ENCODE data around the gene TEX35.
"Not testable (repeated sequence)": the region's sequence is repeated elsewhere in the genome, so short reads cannot be mapped to it uniquely, and the experiment has no call there.

The TEX35 gene

DNA sequence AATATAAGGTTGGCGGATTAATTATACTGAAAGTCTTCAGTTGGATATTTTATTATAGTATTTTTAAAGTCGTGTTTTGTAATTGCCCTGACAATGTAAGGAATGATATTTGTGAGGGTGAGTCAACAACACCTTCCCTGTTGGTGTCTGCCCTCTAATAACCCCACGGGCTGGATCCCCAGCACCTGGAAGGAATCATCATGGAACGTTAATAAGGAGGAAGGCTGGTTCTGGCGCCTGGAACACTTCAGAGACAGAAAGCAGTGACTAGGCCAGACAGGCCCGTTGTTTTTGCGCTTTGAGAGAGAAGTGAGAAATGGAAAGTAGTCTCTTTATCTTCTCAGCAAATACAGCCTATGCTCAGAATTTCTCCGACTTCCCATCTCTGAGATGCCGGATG is 31.6 kb downstream of the TEX35 start:
- no peak for DNase-seq

DNA sequence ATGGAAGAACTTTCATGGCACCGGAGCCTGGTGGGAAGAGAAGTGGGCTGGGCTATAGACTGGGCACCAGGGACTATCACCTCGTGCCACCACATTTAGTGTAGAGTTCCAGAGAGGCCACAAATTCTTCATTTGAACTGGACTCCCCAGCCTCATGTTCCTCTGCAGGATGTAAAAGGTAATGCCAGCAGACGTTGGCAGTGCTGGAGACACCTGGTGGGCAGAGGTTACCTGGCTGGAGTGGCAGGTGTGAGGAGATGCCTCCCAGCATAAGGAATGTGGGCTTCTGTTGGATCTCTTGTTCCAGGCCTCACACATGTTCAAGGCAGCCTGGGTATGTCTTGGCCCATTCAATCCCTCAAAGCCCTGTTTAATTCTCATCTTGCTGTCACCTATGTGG is 35.2 kb downstream of the TEX35 start:
- DNase-seq: no peak

DNA sequence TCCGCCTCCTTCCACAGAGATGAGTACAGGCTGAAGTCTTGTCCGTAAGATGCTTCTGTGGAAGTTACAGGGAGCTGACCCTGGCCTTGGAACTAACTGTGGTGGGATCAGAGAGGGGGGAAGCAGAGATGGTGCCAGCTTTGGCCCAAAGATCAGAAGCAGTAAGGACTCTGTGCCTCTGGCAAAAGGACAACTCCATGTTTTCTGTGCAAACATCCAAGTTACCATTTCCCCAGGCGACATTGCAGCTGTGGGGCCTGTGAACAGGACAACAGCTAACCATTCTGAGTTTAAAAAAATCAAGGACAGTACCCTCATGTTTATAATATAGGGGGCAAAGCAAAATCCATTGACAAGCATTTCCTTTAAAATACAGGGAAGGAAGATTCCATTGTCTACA is 38.4 kb downstream of the TEX35 start:
- no peak for DNase-seq

DNA sequence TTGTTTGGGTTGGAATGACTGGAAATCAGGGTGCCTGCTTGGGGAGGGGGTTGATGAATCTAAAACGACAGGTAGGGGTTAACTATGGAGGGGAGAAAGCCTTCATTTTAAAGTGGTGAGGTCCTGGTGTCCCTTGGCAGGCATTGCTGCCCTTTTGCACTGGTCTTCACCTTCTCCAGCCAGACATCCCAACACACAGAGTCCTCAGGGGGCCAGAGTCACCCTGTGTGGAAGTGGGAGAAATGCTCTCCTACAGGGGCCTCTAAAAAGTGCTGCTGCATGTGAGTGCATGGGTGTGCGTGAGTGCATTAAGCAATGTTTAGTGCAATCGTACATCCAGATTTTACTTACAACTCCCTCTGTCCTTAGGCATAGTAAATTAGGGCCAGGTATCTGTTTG is 39.0 kb downstream of the TEX35 start:
- no peak for DNase-seq

DNA sequence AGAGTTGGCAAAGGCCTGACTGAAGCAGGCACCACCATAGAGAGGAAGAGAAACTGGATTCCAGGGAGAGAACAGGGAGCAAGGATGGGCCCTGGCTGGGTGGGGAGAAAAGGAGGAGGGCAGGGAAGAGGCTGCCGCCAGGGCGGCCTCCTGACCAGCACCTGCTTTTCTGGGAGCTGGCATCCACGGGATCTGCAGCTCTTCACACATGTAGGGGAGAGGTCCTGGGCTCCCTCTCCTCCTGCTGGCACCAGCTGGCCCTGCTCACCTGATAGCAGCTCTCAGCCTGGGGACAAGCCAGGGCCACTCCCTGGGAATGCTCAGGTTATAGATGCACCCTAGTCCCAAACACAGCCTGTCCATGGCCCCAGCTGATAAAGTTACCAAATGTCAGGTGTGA is 39.9 kb downstream of the TEX35 start:
- no peak for DNase-seq

DNA sequence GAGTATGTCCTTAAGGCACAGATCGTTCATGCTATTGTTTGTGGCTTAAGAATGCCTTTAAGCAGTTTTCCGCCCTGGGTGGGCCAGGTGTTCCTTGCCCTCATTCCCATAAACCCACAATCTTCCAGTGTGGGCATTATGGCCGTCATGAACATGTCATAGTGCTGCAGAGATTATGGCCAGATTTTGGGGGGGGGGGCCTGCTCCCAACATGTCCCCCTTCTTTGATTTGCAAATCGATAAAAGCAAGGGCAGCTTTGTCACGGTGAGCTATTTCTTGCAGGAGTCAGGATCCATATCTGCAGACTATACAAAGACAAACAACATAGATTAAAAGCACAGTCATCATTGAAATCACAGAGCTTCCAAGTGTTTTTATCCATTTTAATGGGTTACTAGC is 41.4 kb downstream of the TEX35 start:
- not testable (repeated sequence) for DNase-seq

DNA sequence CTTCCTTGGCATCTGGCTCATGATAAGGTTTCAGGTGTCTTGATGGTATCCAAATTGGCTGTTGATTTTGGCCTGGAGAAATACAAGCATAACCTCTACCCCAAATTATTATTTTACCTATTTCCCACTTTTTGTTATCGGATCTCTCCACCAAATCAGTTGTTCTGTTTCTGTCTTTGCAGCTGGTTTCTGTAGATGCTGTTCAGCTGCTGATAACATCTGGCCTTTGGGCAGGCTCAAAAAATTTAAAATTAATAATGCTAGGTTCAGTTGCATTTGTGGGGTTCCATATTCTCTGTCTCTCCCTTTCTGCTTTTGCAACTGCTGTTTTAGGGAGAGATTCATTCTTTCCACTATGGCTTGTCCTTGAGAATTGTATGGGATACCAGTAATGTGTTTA is 42.7 kb downstream of the TEX35 start:
- DNase-seq: not testable (repeated sequence)

DNA sequence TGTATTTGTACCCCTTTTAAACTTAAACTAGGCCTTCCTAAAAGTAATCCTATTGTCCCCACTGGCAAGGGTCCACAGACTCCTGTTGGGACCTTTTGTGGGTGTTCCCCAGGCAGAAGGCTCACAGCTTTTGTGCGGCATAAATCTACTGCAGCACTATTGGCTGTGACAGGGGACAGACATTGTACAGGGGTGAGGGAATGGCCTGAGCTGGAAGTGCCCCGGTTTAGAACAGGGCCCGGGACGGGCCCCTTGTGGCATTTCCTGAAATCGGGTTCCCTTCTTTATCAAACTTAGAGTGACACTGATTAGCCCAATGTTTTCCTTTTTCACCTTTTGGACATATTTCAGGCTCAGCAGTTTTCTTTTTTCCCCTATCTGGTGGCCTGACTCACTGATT is 45.9 kb downstream of the TEX35 start:
- DNase-seq: not testable (repeated sequence)

DNA sequence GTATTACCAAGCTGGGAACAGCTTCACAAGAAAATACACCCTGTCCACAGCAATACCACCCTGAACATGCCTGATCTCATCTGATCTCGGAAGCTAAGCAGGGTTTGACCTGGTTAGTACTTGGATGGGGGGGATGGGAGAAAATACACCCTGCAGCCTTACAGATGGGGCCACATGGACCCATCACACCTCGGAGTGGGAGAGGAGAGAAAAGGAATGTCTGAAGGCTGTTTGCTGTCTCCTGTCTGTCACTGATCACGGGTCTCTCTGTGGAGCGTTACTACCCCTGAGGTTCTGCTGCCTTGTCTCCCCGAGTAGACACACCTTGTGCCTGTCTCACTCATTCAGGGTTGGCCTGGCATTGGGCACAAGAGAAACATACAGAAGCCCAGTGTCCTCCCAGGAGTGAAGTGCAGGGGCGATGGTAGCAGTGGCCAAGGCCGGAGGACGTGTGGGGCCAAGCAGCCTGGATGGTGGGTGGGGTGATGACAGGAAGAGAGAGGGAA is 48.0 kb downstream of the TEX35 start:
- DNase-seq: no peak

DNA sequence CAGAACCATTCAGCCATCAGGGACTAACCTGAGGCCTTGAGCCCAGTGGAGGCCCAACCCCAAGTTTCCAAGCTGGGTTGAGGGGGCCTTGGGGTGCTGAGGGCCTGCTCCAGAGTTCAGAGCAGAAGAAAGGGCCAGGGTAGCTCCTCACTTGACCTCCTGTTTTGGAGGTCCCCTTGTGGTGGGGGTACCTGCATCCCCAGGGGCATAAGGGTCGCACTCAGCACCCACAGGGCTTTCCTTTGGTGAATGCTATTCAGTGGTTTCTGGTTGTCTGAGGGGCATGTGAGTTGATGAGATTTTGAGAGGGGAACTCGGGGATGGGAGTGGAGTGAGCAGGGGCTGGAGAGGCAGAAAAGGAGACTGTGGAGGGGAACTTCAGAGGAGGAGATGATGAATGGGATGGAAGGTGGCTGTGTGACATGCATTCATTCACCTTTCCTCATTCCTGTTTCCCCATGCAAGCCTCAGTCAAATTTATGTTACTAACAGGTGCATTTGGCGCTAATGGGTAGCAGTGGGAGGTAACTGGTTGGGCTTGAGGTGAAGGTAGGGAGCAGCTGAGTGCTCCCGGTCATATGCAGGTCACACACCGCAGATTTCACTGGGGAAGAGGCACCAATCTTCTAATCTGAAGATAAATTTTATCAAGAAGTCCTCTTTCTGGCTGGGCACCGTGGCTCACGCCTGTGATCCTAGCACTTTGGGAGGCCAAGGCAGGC is 50.4 kb downstream of the TEX35 start:
- DNase-seq: no peak

DNA sequence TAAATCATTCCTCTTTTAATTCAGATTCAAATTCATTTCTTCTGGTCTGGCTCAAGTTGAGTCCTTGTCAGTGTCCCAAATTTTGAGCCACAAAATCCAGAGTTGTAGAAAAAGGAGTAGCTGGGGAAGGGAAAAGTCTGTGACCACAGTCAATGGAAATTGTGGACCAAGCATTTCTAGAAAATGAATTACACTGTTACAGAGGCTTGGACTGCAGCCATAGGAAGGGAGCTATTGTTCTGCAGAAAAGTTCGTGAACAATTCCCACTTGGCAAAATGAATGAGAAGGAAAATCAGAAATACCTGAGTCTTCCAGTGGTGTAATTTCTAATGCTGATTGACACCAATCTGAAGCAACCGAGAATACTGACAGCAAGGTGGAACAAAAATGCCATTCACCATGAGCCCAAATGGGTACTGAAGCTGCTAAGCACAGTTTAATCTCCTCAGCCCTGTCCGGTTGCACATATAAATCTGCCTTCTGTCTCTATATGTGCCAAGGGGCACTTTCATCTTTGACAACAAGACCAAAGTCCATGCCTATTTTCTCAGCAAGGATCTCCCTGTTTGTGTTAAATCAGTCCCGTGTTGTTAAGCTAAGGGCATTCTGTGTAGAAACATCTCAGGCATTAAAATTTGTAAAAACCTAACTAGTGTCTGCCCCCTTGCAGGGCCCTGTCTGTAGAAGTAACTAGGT is 51.3 kb downstream of the TEX35 start:
- DNase-seq: no peak

DNA sequence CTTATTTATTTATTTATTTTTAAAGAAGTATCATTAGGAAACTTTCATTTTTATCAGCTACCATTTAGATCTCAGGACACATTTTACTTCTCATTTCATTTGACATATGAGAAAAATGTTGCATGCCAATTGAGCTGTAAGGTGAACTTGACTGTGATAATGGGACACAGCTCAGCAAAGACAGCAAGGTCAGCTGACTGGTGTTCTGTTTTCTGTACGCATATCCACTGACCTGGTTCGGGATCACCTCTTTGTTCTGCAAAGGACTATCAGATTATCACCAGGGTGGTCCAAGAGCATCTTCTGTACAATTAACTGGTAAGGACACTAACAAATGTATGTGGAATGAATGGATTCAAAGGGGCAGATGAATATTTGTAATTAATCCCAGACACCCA is 51.9 kb downstream of the TEX35 start:
- DNase-seq: no peak

DNA sequence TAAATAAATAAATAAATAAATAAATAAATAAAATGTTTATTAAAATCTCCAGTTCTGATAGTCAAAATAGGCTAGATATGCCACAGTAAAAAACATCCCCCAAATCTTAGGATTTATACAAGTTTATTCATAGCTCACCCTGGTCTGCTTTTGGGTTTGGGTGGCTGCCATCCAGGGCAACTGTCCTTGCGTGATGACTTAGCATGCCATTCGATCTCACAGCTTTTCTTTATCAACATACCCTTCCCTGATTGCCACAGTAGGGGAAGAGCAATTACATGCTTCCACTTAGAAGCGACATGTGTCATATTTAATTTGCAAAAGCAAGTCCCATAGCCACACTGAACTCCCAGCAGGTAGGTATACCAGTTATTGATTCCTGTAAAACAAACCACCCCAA is 52.7 kb downstream of the TEX35 start:
- DNase-seq: no peak

DNA sequence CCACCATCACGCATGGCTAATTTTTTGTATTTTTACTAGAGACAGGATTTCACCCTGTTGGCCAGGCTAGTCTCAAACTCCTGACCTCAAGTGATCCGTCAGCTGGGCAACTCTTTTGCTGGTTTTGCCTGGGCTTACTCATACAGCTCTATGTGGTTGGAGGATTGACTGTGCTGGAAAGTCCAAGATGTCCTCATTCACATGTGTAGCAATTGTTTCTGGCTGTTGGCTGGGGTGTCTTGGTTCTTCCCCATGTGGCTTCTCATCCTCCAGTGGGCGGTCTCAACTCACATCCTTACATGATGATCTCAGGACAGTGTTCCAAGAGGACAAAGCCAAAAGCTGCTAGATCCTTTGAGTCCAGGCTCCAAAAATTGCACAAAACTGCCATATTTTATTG is 53.3 kb downstream of the TEX35 start:
- DNase-seq: no peak

DNA sequence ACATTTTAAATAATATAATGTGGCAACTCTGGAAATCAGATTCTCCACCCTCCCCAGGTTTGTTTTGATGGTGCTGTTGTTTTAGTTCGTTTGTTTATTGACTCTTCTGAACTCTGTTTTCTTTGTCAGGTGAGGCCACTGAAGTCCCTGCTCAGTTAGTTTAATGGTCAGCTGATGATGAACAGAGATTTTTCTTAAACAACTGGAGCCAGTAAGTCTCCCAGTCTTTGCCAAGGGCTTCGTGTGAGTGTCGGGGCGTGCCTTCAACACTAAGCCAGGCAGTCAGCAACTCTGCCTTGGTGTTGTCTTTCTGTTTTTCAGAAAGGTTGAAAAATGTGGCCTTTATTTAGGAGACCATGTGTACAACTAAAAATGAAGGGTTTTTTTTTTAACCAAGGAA is 58.9 kb downstream of the TEX35 start:
- no peak for DNase-seq

Data from bone marrow (tissue), 2 donors.